GM19468 (cell line): Measurements from ENCODE around the gene C19orf73.
"Not testable (repeated sequence)": the region's sequence is repeated elsewhere in the genome, so short reads cannot be mapped to it uniquely, and the experiment has no call there.

Source experiments
- ATAC-seq: cut with Tn5 transposase; IDR thresholded peaks from one replicate; pipeline ENCODE4 v1.9.1; 2021; ENCODE audit warnings: mild to moderate bottlenecking, moderate library complexity, moderate number of reproducible peaks; ENCODE audit not compliant: unreplicated experiment; ENCODE audit errors: extremely low read depth

C19orf73 gene

GRCh38 chr19:49149652-49150105 is 30.7 kb upstream of the C19orf73 start:
- ATAC-seq: no peak

- no peak for ATAC-seq
These were observed 30.1 kb upstream of the C19orf73 start for GRCh38 chr19:49148784-49149651.

- ATAC-seq: no peak
These were observed 29.2 kb upstream of the C19orf73 start for GRCh38 chr19:49148044-49148682.

- ATAC-seq: not testable (repeated sequence)
These were observed 27.4 kb upstream of the C19orf73 start for GRCh38 chr19:49146408-49146770.

GRCh38 chr19:49145573-49146407 is 26.8 kb upstream of the C19orf73 start:
- ATAC-seq: no peak

- ATAC-seq: no peak
These were observed 24.0 kb upstream of the C19orf73 start for GRCh38 chr19:49142866-49143335.

GRCh38 chr19:49141352-49141751 is 22.4 kb upstream of the C19orf73 start:
- ATAC-seq: no peak

GRCh38 chr19:49140951-49141350 is 22.0 kb upstream of the C19orf73 start:
- no peak for ATAC-seq

GRCh38 chr19:49136771-49137171 is 17.8 kb upstream of the C19orf73 start:
- ATAC-seq: no peak

- ATAC-seq: no peak
These were observed 16.7 kb upstream of the C19orf73 start for GRCh38 chr19:49135686-49136085.

GRCh38 chr19:49133621-49134454 is 14.9 kb upstream of the C19orf73 start:
- no peak for ATAC-seq

GRCh38 chr19:49132974-49133609 is 14.1 kb upstream of the C19orf73 start:
- ATAC-seq: no peak

GRCh38 chr19:49130325-49130724 is 11.4 kb upstream of the C19orf73 start:
- ATAC-seq: no peak

- ATAC-seq: no peak
These were observed 10.3 kb upstream of the C19orf73 start for GRCh38 chr19:49129238-49129583.

GRCh38 chr19:49128545-49129237 is 9.7 kb upstream of the C19orf73 start:
- no peak for ATAC-seq

- peak; percentile 15 for ATAC-seq
These were observed 9.0 kb upstream of the C19orf73 start for GRCh38 chr19:49127674-49128544.

- not testable (repeated sequence) for ATAC-seq
These were observed 8.3 kb upstream of the C19orf73 start for GRCh38 chr19:49127225-49127624.

GRCh38 chr19:49126575-49126974 is 7.6 kb upstream of the C19orf73 start:
- no peak for ATAC-seq
